Activated T-helper 2 cell treated with anti-CD3 and anti-CD28 coated beads, Interferon-gamma antibody, Interleukin-2, Interleukin-4, amounts not matched to agents 10 μg/mL and 5 μg/mL and 100 μg/mL, durations not matched to agents 14 hours and 24 hours and 36 hours (primary cell): ENCODE measurements around the gene CDH13. TPM values are rescaled to one million over a fixed set of nuclear protein-coding genes. Genes with fewer than 3 reads are reported as not detected.

ENCODE experiments used
- DNase-seq: peaks from one replicate; pipeline ENCODE4 v3.0.0; 2021; ENCODE audit warnings: low spot score
- H3K27ac Mint-ChIP-seq: one replicate; pipeline ENCODE4 v1.8.0; 2021; ENCODE audit warnings: mixed read lengths
- H3K27me3 Mint-ChIP-seq: one replicate; pipeline ENCODE4 v1.8.0; 2021; ENCODE audit warnings: low read depth, mixed read lengths
- H3K36me3 Mint-ChIP-seq: one replicate; pipeline ENCODE4 v1.8.0; 2021; ENCODE audit warnings: low read depth, mixed read lengths
- H3K4me1 Mint-ChIP-seq: one replicate; pipeline ENCODE4 v1.8.0; 2021; ENCODE audit warnings: low read depth, mixed read lengths
- H3K4me3 Mint-ChIP-seq: one replicate; pipeline ENCODE4 v1.8.0; 2021; ENCODE audit warnings: low read depth, mild to moderate bottlenecking, moderate library complexity, mixed read lengths
- H3K9me3 Mint-ChIP-seq: one replicate; pipeline ENCODE4 v1.8.0; 2021; ENCODE audit warnings: mixed read lengths
- intact Hi-C: fragments of 100-400 bp; cut with micrococcal nuclease; formaldehyde crosslinking; loops from one replicate; pipeline ENCODE4 v1.15.1; 2023
- total RNA-seq: library from RNA; stranded (reverse); gene quantifications from 2 replicates; pipeline ENCODE4 v1.2.3, GENCODE V29; 2022

CDH13 gene
- total RNA-seq, 1 donor from 2014 or later: not detected

DNA sequence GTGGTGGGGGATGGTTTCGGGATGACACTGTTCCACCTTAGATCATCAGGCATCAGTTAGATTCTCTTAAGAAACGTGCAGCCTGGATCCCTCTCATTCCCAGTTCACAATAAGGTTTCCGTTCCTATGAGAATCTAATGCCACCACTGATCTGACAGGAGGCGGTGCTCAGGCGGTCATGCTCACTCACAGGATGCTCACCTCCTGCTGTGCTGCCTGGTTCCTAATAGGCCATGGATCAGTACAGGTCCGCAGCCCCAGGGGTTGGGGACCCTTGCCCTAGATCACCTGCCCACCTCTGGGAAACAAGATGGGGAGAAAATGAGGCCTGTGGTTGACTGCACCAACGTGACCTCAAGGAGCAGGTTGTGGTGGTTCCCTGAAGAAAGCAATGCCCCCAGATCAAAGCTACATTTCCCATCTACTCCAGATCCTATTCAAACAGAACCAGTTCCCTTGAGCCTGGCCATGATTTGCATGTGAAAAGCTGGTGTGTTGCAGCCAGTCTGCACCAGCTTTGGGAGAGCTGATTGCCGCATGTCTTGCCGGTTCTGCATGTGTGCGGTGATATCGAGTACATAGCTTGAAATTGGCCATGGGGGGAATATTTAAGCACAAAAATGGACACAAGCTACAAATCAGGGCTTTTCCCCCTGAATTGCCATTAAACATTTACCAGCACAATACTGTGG lies 997.8 kb downstream of the CDH13 start:
- intact Hi-C loops: no loop called here
- H3K27me3 Mint-ChIP-seq: no peaks in the 10 kb centered on the region
- H3K4me3 Mint-ChIP-seq: no peak overlapping the region
- no peak overlapping the region for H3K27ac Mint-ChIP-seq
- H3K4me1 Mint-ChIP-seq: no peaks in the 10 kb centered on the region
- H3K9me3 Mint-ChIP-seq: no peaks in the 10 kb centered on the region
- DNase-seq: no peak
- no peaks in the 10 kb centered on the region for H3K36me3 Mint-ChIP-seq

DNA sequence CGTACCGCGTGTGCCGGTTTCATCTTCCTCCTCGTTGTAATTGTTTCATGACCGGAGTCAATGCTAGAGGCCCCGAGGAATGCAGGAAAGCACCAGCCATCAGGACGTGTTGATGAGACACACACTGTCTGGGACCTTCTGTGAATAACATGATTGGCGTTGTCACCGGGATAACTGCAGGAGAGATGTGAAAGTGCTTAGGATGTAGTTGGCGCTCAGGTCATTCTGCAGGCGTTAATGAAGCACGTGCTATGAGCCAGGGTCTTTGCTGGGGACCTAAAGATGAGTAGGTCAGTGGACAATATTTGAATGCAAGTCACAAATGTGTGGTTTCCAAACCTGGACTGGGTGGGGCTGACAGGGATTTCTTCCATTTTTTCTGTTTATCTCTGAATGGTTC lies 999.4 kb downstream of the CDH13 start:
- intact Hi-C loops: no loop called here
- H3K27me3 Mint-ChIP-seq: no peaks in the 10 kb centered on the region
- H3K36me3 Mint-ChIP-seq: no peaks in the 10 kb centered on the region

DNA sequence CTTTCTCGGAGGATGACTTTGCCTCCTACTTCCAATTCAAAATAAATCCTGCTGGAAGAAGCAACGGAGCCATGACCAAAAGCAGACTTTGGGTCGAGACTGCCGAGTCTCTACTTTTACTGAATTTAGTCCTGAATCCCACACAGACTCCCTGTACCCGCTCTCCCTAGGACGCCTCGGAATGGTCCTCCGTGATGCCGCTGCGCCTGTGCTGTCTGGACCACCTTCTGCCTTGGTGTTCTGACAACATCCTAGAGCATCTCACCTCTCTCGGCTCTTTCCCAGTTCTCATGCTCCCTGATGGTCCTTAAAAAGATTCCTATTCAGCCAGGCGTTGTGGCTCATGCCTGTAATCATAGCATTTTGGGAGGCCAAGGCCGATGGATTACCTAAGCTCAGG lies 999.9 kb downstream of the CDH13 start:
- no peaks in the 10 kb centered on the region for H3K27me3 Mint-ChIP-seq
- H3K27ac Mint-ChIP-seq: no peak overlapping the region
- H3K4me3 Mint-ChIP-seq: no peak overlapping the region
- no peak for DNase-seq
- no peaks in the 10 kb centered on the region for H3K4me1 Mint-ChIP-seq
- intact Hi-C loops: no loop called here
- no peaks in the 10 kb centered on the region for H3K36me3 Mint-ChIP-seq
- H3K9me3 Mint-ChIP-seq: no peaks in the 10 kb centered on the region

More for the DNA sequence above, 999.4 kb downstream of the CDH13 start:
- H3K4me3 Mint-ChIP-seq: no peak overlapping the region
- no peaks in the 10 kb centered on the region for H3K9me3 Mint-ChIP-seq
- no peaks in the 10 kb centered on the region for H3K4me1 Mint-ChIP-seq
- no peak overlapping the region for H3K27ac Mint-ChIP-seq
- no peak for DNase-seq

DNA sequence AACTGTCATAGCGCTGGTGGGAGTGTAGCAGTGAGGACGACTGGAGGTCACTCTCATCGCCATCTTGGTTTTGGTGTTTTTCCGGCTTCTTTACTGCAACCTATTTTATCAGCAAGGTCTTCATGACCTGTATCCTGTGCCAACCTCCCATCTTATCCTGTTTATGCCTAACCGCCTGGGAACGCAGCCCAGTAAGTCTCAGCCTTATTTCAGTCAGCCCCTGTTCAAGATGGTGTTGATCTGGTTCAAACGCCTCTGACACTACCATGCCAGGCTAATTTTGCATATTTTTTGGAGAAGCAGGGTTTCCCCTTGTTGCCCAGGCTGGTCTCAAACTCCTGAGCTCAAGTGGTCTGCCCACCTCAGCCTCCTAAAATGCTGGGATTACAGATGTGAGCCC lies 1001.2 kb downstream of the CDH13 start:
- Mint-ChIP-seq H3K9me3 (no peaks in the 10 kb centered on the region), H3K4me3 (no peak overlapping the region), H3K27me3 (no peaks in the 10 kb centered on the region), H3K36me3 (no peaks in the 10 kb centered on the region), H3K27ac (no peak overlapping the region), H3K4me1 (no peaks in the 10 kb centered on the region)
- intact Hi-C loops: no loop called here
- DNase-seq: no peak

DNA sequence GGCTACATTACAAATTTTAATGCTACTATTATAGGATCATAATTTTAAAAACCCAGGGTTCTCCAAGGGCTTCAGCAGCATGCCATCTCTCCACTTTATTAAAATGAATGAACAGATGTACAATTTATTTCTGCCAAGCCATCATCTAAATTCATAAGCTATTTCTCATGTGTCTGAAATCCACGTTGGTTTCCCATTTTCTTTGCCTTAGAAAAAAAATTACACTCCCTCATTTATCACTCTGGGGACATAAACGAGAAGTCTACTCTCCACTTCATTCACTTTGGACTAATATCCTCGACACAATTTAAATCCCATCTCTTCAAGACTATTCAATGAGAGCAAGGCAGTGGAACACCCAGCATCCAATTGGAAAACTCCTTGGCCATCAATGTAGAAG lies 1002.7 kb downstream of the CDH13 start:
- Mint-ChIP-seq H3K4me3 (no peak overlapping the region), H3K27me3 (no peaks in the 10 kb centered on the region), H3K4me1 (no peaks in the 10 kb centered on the region), H3K36me3 (no peaks in the 10 kb centered on the region), H3K27ac (no peak overlapping the region), H3K9me3 (no peaks in the 10 kb centered on the region)
- no peak for DNase-seq
- intact Hi-C loops: no loop called here

DNA sequence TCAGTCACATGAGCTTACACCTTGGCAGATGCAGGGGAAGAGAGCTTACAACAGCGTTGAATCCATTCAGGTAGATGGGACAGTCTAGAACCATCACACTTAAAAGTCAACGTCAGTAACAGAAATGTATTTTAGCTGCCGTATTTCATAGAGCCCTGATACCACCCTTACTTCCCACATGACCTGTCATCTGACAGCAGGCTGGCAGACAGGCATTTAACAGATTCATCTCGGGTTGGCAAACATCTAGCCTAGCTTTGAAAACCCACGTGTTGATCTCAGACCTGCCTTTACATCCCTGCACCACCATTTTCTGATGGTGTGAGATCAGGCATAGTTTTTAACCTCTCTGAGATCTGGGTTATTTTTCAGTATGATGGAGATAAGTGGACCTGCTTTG lies 1003.1 kb downstream of the CDH13 start:
- no peak for DNase-seq
- H3K27me3 Mint-ChIP-seq: no peaks in the 10 kb centered on the region
- intact Hi-C loops: no loop called here
- H3K9me3 Mint-ChIP-seq: no peaks in the 10 kb centered on the region
- H3K36me3 Mint-ChIP-seq: no peaks in the 10 kb centered on the region
- H3K27ac Mint-ChIP-seq: no peak overlapping the region
- no peaks in the 10 kb centered on the region for H3K4me1 Mint-ChIP-seq
- no peak overlapping the region for H3K4me3 Mint-ChIP-seq

DNA sequence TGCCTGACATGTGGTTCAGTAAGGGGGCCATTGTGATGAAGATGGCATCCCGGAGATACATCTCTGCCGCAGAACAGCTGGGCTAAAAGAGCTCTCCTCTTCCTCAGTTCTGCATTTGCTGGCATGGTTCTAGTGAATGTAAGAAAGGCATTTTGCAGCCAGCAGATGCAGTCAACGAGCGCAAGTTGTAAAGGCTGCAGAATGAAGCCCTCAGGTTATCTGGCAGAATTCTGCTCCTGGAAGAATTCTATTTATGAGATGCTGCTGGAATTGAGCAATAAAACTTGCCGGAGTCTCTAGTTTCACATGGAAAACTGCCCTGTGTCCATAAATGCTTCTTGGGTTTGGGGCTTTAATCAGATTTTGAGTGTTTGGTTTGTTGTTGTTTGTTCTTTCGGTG lies 1004.2 kb downstream of the CDH13 start:
- DNase-seq: no peak

DNA sequence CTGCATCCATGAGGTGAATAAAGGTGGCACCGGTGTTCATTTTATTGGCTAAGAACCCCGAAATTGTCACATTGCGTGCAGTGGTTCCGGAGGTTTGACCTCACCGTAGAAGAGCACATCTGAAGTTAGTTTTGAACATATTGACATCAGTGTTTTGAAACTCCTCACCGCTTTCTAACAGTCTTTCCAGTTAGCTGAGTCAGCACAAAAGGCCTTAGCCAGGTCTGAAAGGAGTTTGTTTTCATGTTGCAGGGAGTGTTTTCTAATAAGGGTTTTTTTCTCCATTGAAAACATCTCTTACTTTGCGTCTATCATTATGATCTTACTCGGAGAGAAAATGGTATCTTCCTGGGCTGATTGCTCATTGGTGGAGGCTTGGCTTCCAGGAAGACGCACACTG lies 1006.5 kb downstream of the CDH13 start:
- Mint-ChIP-seq H3K27me3 (no peaks in the 10 kb centered on the region), H3K36me3 (no peaks in the 10 kb centered on the region), H3K4me3 (no peak overlapping the region), H3K27ac (no peak overlapping the region), H3K4me1 (no peaks in the 10 kb centered on the region), H3K9me3 (peaks cover 8% of the 10 kb centered on the region)
- intact Hi-C loops: no loop called here
- DNase-seq: no peak

More for the DNA sequence above, 1004.2 kb downstream of the CDH13 start:
- no peaks in the 10 kb centered on the region for H3K4me1 Mint-ChIP-seq
- no peaks in the 10 kb centered on the region for H3K27me3 Mint-ChIP-seq
- no peak overlapping the region for H3K4me3 Mint-ChIP-seq
- H3K9me3 Mint-ChIP-seq: no peaks in the 10 kb centered on the region
- intact Hi-C loops: no loop called here
- H3K27ac Mint-ChIP-seq: no peak overlapping the region
- no peaks in the 10 kb centered on the region for H3K36me3 Mint-ChIP-seq

DNA sequence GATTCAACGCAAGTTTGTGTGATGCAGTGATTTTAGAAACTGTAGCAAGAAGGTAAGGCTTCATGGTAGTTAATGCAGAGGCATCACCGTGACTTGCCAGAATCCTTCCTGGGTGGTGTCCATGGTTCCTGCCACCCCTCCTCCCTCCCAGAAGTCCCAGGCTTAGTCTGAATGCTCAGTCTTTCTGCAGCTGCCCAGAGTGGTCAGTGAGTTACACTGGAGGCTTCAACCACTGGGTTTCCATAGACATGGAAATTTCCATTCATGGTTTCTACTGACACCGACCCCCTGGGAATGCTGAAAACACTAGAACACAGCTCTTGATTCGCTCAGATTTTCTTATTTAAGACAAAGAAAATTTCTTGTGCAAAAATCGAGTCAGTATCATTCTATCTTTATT lies 1021.6 kb downstream of the CDH13 start:
- DNase-seq: no peak
- Mint-ChIP-seq H3K4me3 (no peak overlapping the region), H3K27ac (no peak overlapping the region), H3K27me3 (no peaks in the 10 kb centered on the region), H3K4me1 (no peaks in the 10 kb centered on the region), H3K36me3 (no peaks in the 10 kb centered on the region), H3K9me3 (peaks cover 3% of the 10 kb centered on the region)
- intact Hi-C loops: no loop called here

DNA sequence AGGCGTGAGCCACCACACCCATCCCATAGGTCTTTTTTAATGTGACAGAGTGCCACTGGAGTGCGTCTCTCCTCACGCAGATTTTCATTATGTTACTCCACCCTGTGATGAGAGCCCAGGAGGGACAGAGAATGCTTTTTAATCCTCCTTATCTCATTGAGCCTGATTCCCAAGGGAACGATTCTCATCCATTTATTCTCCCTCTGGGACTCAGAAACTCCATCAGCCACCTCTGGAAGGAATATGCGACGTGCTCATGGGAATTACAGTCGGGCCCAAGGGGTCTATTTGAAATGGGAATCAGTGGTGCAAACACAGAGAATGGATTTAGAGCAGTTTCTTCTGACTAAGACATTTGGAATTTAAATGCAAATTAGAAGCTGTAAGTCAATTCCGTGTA lies 1025.1 kb downstream of the CDH13 start:
- H3K9me3 Mint-ChIP-seq: no peaks in the 10 kb centered on the region
- H3K27me3 Mint-ChIP-seq: no peaks in the 10 kb centered on the region
- H3K27ac Mint-ChIP-seq: no peak overlapping the region
- intact Hi-C loops: no loop called here
- no peaks in the 10 kb centered on the region for H3K4me1 Mint-ChIP-seq
- no peak for DNase-seq
- no peak overlapping the region for H3K4me3 Mint-ChIP-seq
- H3K36me3 Mint-ChIP-seq: no peaks in the 10 kb centered on the region

DNA sequence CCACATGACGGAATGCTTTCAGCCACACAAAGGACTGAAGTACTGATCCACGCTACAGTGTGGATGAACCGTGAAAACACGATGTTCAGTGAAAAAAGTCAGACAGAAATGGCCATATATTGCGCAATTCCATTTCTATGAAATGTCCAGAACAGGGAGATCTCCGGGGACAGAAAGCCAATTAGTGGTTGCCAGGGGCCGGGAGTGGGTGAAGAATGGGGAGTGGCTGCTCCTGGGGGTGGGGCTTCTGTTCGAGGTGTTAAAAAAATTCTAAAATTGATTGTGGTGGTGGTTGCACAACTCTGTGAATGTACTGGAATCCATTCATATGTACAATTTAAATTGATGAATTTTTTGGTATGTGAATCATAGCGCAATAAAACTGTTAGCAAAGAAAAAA lies 1026.2 kb downstream of the CDH13 start:
- no peak overlapping the region for H3K27ac Mint-ChIP-seq
- no peaks in the 10 kb centered on the region for H3K9me3 Mint-ChIP-seq
- DNase-seq: no peak
- intact Hi-C loops: no loop called here
- H3K4me1 Mint-ChIP-seq: no peaks in the 10 kb centered on the region
- no peaks in the 10 kb centered on the region for H3K36me3 Mint-ChIP-seq
- H3K4me3 Mint-ChIP-seq: no peak overlapping the region
- no peaks in the 10 kb centered on the region for H3K27me3 Mint-ChIP-seq

DNA sequence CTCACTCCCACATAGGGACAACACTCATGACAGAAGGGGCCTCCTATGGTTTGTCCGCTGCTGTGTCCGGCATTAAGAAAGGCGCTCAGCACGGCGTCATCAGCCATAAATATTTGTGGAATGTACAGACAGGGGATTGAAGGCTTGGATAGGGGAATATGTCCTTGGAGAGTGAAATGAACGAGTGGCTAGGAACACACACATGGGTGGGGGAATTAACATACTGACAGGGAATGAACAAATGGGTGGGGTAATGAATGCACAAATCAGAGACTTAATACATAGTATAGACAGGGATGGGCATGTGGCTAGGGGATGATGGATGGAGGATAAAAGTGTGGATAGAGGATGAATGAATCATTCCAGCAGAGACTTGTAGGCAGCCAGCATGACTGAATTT lies 1027.0 kb downstream of the CDH13 start:
- H3K4me1 Mint-ChIP-seq: no peaks in the 10 kb centered on the region
- no peak overlapping the region for H3K4me3 Mint-ChIP-seq
- H3K27ac Mint-ChIP-seq: no peak overlapping the region
- DNase-seq: no peak
- H3K36me3 Mint-ChIP-seq: no peaks in the 10 kb centered on the region
- H3K27me3 Mint-ChIP-seq: no peaks in the 10 kb centered on the region
- intact Hi-C loops: no loop called here
- H3K9me3 Mint-ChIP-seq: no peaks in the 10 kb centered on the region

DNA sequence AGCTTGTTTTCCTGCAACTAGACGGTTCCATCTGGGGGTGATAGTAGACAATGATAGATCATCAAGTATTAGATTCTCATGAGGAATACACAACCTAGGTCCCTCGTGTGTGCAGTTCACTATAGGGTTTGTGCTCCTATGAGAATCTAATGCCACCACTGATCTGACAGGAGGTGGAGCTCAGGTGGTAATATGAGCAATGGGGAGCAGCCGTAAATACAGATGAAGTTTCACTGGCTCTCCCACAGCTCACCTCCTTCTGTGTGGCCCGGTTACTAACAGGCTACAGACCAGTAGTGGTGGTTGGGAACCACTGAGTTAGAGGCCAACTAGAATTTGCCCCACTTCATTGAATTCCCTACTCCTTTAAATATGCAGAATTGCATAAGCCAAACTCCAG lies 1033.5 kb downstream of the CDH13 start:
- no peaks in the 10 kb centered on the region for H3K36me3 Mint-ChIP-seq

DNA sequence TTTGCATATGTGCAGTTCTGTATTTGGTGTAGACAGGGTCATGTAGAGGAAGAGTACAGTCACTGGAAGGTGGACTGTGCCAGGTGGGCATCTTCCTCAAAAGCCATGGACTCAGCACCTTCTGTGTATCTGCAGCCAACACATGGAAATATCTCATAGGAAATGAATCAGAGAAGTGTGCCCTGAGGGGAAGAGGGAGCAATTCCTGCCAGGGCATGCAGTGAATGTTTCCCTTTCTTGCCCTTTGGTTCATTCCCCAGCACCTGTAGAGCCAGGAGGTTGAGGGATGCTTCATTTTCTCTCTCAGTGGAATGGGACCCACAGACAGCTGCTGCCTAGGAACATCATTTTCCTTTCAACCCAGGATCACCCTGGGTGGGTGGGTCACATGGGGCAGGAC lies 1034.9 kb downstream of the CDH13 start:
- no peak for DNase-seq
- Mint-ChIP-seq H3K4me3 (no peak overlapping the region), H3K4me1 (no peaks in the 10 kb centered on the region), H3K9me3 (peaks cover 3% of the 10 kb centered on the region), H3K27ac (no peak overlapping the region), H3K36me3 (no peaks in the 10 kb centered on the region), H3K27me3 (no peaks in the 10 kb centered on the region)
- intact Hi-C loops: no loop called here

More for the DNA sequence above, 1033.5 kb downstream of the CDH13 start:
- intact Hi-C loops: no loop called here
- Mint-ChIP-seq H3K4me3 (no peak overlapping the region), H3K9me3 (no peaks in the 10 kb centered on the region), H3K4me1 (no peaks in the 10 kb centered on the region), H3K27me3 (no peaks in the 10 kb centered on the region), H3K27ac (no peak overlapping the region)
- DNase-seq: no peak
